ENCODE results near the gene EYA2.

DNA sequence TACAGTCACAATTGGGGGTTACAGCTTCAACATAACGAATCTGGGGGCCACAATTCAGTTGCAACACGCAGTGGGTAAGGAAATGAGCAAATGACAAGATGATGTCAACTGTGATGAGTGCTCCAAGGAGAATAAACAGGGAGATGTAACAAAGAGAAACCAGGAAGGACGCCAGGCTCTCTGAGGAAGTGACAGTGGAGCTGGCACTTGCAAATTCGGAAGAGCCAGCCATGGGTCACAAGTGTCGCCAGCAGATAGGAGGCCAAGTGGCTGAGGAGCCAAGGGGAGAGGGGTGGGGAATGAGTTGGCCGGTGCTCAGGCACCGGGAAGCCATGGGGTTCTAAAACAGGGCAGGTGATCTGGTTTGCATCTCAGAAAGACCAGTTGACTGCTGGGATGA is 136.4 kb downstream of the EYA2 start:
- TF ChIP-seq, protein P1, sequence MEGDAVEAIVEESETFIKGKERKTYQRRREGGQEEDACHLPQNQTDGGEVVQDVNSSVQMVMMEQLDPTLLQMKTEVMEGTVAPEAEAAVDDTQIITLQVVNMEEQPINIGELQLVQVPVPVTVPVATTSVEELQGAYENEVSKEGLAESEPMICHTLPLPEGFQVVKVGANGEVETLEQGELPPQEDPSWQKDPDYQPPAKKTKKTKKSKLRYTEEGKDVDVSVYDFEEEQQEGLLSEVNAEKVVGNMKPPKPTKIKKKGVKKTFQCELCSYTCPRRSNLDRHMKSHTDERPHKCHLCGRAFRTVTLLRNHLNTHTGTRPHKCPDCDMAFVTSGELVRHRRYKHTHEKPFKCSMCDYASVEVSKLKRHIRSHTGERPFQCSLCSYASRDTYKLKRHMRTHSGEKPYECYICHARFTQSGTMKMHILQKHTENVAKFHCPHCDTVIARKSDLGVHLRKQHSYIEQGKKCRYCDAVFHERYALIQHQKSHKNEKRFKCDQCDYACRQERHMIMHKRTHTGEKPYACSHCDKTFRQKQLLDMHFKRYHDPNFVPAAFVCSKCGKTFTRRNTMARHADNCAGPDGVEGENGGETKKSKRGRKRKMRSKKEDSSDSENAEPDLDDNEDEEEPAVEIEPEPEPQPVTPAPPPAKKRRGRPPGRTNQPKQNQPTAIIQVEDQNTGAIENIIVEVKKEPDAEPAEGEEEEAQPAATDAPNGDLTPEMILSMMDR (conservative IDR thresholded peaks at IDR 0.05 in 1 of 2, IDR thresholded peaks at IDR 0.05 in 1 of 2; ENCODE audit: extremely low read depth in 1 of 2, insufficient read depth in 1 of 2, low read depth in 1 of 2, low read length in 2 of 2): no peak
- no peak for TF ChIP-seq EZH2 (IDR thresholded peaks at IDR 0.05; ENCODE audit: borderline replicate concordance, low read length)

All from mammary epithelial cell (primary cell).